Left renal cortex interstitium (tissue), 4 donors: Measurements from ENCODE around the gene SPRTN. TPM values are rescaled to one million over a fixed set of nuclear protein-coding genes. Genes with fewer than 3 reads are reported as not detected.

Experiments used
- DNase-seq, 4 donors: peaks; one replicate each; pipeline ENCODE4 v3.0.0-alpha.2; 2013; ENCODE audit warnings: low read depth in 4 of 4, low spot score in 2 of 4, missing footprints in 1 of 4
- polyA plus RNA-seq, 4 donors: library from polyadenylated mRNA; unstranded; fragments of 120-200 nt; gene quantifications; one replicate each; pipeline ENCODE4 v1.2.1, GENCODE V29; 2013; ENCODE audit not compliant: insufficient read length in 4 of 4

Gene SPRTN
- polyA plus RNA-seq, 4 donors, result 12.8 to 14.9 (median 13.6) TPM

- no peak for DNase-seq
These were observed 38.0 kb downstream of the SPRTN start for GRCh38 chr1:231376101-231376500.

DNA sequence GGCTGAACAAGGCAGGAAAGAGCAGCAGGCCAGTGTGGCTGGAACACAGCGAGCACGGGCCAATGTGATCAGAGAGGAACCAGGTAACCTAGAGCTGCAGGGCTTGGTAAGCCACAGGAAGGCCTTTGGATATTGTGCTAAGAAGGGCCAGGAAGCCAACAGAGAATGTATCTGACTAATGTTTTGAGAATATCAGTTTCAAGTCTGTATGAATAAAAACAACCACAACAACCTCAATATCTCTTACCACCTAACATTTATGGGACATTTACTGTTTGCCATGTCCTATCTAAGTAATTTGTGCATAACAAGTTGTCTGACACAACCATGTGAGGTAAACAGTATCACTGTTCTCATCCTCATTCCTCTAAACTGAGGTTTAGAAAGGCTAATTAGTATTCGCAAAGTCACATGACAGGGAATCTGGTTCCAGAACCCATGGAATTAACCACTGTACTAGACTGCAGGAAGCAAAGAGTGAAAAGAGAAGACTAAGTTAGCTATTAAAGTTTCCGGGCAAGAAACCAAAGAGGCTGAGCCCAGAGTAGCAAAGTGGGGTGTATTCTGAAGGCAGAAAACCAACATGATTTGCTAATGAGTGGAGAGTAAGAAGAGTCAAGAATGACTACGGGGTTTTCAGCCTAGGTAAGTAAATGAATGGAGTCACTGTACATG lies 38.9 kb downstream of the SPRTN start:
- DNase-seq, result no peak

GRCh38 chr1:231381729-231382128 lies 43.6 kb downstream of the SPRTN start:
- DNase-seq, result no peak

DNA sequence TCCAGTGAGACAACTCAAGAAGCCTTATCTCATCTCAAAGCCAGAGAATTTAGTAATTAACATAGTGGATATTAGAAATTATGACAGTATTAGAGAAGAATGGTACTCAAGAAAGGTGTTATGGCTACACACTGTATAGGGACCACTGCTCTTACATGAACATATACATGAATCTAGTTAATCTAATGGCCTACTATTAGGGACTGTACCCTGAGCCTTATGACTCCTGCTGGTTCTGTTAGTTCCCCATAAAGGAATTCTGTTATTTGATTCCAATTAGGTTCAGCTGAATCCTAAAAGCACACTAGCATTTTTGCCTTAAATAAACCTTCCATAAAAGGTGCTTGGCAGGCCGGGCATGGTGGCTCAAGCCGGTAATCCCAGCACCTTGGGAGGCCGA lies 44.3 kb downstream of the SPRTN start:
- DNase-seq, result no peak

- DNase-seq, result no peak
These were observed 45.2 kb downstream of the SPRTN start for GRCh38 chr1:231383159-231383860.

DNA sequence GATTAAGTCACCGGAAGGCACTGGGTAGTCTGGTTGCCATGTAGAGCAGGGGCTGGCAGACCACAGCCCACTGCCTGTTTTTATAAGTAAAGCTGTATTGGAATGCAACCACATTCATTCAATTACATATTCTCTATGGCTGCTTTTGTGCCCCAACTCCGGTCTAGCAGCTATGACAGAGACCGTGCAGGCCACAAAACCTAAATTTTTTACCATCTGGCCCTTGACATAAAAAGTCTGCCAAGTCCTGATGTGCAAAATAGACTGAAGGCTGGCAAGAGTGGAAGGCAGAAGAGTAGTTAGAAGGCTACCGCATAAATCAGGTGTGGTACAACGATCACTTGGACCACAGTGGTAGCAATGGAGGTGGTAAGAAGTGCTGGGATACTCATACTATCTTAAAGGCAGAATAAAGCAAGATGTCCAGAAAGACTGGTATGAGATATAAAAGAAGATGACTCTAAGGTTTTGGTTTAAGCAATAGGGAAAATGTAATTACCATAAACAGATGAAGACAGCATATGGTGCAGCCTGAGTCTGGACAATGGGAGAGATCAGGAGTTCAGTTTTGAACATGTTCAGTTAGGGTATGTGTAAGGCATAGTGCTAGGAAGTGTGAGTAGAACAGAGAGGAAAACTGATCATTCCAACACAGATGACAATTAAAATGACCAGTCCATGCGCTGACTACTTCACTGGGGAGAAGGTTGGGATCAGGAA lies 46.8 kb downstream of the SPRTN start:
- no peak for DNase-seq

DNA sequence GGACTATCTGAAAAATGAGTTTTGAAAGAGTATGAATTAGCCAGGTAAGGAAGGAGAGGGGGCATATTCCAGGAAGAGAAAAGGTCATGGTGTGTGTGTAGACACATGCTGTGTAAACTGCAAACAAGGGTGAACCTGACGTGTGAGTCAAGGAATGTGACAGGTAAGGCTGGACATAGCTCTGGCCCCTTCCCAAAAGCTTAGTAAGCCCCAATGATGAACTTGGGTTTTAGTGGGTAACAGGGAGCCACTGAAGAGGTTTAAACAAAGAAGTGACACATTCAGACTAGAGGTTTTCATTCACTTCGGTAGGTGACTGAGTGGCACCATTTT lies 47.3 kb downstream of the SPRTN start:
- no peak for DNase-seq

DNA sequence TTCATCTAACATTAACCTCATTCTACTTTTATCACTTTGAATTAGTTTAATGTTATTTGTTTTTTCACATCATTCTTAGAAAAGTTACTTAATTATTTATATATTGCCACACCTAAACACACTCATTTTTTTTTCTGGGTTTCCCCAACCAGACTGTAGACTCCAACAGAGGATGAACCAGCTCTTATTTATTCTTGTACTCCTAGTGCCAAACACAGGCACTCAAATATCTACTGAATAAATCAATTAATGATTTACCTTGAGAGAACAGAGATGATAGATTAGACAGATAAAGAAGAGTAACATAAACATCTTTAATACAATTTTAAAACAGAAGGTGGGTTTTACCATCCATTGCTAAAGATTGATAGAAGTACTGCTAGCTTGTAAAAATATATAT lies 48.4 kb downstream of the SPRTN start:
- no peak for DNase-seq

GRCh38 chr1:231387770-231388669 lies 49.9 kb downstream of the SPRTN start:
- no peak for DNase-seq

GRCh38 chr1:231390071-231390470 lies 52.0 kb downstream of the SPRTN start:
- DNase-seq, result no peak

DNA sequence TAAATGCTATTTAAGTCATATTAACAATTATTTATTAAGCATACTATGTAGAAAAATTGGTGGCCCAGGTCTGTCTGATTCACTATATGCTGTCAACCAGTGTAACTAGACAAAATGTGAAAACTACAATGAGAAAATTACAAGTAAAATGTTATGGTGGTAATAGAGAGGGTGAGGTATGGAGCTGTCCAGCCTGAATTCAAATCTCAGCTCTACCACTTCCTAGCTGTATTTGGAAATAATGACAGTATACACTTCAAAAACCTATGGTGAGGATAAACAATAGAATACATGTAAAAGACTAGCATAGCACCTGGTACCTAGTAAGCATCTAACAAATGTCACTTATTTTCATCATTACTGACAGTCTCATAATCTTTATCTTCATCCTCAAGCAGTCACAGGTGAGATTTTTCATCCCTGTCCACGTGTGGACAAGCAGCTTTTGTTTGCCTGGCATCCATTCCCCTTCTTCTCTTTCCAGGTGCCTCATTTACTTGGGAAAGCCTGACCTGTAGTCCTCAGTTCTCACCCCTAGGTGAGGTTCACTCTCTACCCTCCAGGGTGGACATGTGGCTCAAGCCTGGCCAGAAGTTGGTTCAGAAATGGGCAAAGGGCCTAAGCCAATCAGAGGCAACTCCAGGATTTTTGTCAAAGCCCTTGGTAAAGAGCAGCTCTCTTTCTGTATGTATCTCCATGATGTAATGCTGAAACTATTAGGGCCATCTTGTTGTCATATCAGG lies 54.5 kb downstream of the SPRTN start:
- DNase-seq, result no peak

- DNase-seq, result no peak
These were observed 55.6 kb downstream of the SPRTN start for GRCh38 chr1:231393668-231394067.

DNA sequence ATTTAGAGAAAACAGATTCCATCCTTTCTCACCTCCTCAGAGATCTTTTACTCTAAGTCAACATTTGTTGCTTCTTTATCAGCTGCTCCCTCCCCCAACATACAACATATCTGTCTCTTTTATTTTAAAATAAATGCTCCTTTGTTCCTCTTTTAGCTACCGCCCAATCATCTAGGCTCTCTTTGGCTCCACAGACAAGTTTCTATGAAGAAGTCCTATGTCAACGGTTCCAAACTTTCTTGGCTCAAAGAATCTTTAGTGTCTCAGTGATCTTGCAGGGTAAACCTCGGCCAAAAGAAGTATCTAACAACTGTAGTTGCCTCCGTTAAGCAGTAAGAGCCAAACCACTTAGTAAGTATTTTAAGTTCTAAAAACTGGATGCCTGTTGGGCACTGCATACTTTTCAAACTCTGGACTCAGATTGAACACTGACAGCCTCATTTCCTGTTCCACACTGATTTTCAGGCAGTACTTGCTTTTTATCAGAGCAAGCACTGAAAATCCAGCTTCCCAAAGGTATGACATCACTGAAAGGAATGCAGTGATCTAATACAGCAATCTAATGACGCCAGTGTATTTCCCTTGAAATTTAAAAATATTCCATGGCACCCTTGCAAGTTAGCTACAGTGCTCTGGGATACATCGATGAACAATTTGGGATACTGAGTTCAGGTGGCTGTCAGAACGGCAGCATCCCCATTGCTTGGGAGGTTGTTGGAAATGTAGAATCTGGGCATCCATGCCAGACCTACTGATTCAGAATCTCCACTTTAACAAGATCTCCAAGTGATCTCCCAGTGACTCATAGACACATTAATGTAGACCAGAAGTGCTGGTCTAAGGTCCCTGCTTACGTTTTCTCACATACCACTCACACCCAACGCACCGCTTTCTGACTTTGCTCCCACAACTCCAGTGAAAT lies 57.2 kb downstream of the SPRTN start:
- peak in 1 of 4 donors; percentile 29 for DNase-seq

- DNase-seq, result no peak
These were observed 57.9 kb downstream of the SPRTN start for GRCh38 chr1:231395998-231396390.

DNA sequence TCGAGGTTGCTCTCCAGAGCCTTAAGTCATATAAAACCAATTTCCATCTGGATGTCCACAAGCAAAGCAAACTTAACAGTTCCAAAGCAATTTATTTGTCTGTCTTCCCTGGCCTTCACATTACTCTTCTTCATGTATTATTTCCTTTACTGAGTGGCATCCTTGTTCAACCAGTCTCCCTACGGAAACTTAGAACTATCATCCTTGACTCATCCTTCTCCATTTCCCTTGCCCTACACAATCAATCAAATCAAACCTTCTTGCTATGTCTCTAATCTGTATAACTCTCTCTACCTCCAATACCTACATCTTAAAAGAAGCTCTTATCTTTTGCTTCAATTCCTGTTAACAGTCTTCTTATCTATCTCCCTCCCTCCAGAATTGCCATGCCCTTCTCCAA lies 58.5 kb downstream of the SPRTN start:
- no peak for DNase-seq

DNA sequence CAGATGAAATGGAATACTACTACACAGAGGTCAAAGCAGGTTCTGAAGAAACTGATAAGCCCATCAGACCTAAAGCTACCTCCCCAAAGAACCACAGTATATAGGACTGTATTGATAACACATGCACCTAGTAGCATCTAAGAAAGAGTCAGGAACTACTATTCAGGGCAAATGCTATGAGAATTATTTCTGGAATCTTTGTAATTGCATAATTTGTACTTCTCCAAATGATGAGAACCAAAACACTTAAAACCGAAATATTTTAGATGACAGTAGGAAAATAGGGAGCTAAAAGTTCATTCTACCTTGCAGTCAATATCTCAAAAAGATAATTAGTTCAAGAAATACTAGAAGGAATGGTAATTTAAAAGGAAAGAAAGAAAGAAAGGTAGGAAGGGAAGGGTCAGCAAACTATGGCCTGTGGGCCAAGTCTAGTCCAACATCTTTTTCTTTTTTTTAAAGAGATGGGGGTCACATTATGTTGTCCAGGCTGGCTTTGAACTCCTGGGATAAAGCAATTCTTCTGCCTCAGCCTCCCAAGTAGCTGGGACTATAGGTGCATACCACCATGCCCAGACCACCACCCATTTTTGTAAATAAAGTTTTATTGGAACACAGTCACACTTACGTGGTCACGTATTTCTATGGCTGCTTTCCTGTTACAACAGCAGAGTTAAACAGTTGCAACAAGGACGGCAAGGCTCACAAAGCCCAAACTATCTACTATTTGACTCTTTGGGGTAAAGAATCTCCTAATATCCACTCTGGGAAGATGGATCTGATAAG lies 60.0 kb downstream of the SPRTN start:
- DNase-seq, result no peak

DNA sequence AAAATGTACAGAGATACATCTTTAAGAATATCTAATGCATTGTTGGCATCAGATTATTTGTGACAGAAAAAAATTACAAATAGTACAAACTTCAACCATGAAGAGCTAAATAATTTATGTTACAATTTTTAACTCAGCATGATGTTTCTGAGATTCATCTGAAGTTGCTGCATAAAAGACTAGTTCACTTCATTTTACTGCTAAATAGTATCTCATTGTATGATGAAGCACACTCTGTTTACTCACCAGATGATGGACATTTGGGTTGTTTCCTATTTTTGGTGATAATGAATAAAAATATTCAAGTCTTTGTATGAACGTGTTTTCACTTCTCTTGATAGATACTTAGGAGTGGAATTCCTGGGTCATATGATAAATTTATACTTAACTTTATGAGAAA lies 63.4 kb downstream of the SPRTN start:
- no peak for DNase-seq

- no peak for DNase-seq
These were observed 66.2 kb downstream of the SPRTN start for GRCh38 chr1:231404318-231404717.
